CD4-positive, alpha-beta T cell (primary cell): ENCODE results near the gene MYL11. TPM values are rescaled to one million over a fixed set of nuclear protein-coding genes. Genes with fewer than 3 reads are reported as not detected.
A peak's percentile ranks its signal among the peaks of the same experiment; 100 is the strongest.

Source experiments
- ATAC-seq: fragments of 200-7000 bp; cut with Tn5 transposase; one replicate; pipeline ENCODE4 v1.10.0; 2022; ENCODE audit warnings: mild to moderate bottlenecking; ENCODE audit not compliant: poor library complexity
- CTCF ChIA-PET: fragments of 350-600 bp; sonication (Branson Sonifier 250); formaldehyde crosslinking; loops from one replicate; lab custom pipeline; 2021; ENCODE audit warnings: antibody characterized with exemption, inconsistent platforms; lab: Charles Lee
- POLR2A ChIA-PET: fragments of 350-600 bp; sonication (Branson Sonifier 250); formaldehyde crosslinking; loops from one replicate; lab custom pipeline; 2021; ENCODE audit warnings: antibody characterized with exemption, inconsistent platforms; lab: Charles Lee
- DNase-seq, 14 experiments: peaks; one replicate each; pipeline ENCODE4 v3.0.0-alpha.2; 2013 to 2020; ENCODE audit warnings: mixed read lengths in 2 of 14
- H3K27ac ChIP-seq, 2 donors: one replicate each; pipeline versions ENCODE4 v1.5.1 to v1.7.0; 2013; ENCODE audit warnings: low read length in 2 of 2, low read depth in 1 of 2, mild to moderate bottlenecking in 1 of 2
- H3K27me3 ChIP-seq, 2 experiments: 1 replicate in 1 of 2; 2 replicates in 1 of 2; pipeline versions ENCODE4 v1.6.1 to v1.7.0; 2013; ENCODE audit warnings: low read length in 2 of 2, control low read depth in 1 of 2, mild to moderate bottlenecking in 1 of 2, moderate library complexity in 1 of 2; ENCODE audit not compliant: insufficient read depth in 2 of 2, control insufficient read depth in 1 of 2
- H3K36me3 ChIP-seq: one replicate; pipeline ENCODE4 v1.6.1; 2013; ENCODE audit warnings: low read length, control low read depth; ENCODE audit not compliant: insufficient read depth
- H3K4me1 ChIP-seq: one replicate; pipeline ENCODE4 v1.6.1; 2013; ENCODE audit warnings: low read length, control low read depth; ENCODE audit not compliant: insufficient read depth
- H3K4me3 ChIP-seq: one replicate; pipeline ENCODE4 v1.5.1; 2013; ENCODE audit warnings: mild to moderate bottlenecking, low read length, moderate library complexity
- H3K9me3 ChIP-seq, 2 experiments: 1 replicate in 1 of 2; 2 replicates in 1 of 2; pipeline versions ENCODE4 v1.6.1 to v1.7.0; 2013; ENCODE audit warnings: low read length in 2 of 2, mild to moderate bottlenecking in 2 of 2, control low read depth in 1 of 2, moderate library complexity in 1 of 2; ENCODE audit not compliant: control insufficient read depth in 1 of 2, insufficient read depth in 1 of 2
- H3K27ac Mint-ChIP-seq: one replicate; pipeline ENCODE4 v1.8.0; 2020; ENCODE audit warnings: mixed read lengths
- H3K27me3 Mint-ChIP-seq: one replicate; pipeline ENCODE4 v1.8.0; 2021; ENCODE audit warnings: mixed read lengths
- H3K36me3 Mint-ChIP-seq: one replicate; pipeline ENCODE4 v1.8.0; 2021; ENCODE audit warnings: low read depth, mixed read lengths
- H3K4me1 Mint-ChIP-seq: one replicate; pipeline ENCODE4 v1.8.0; 2021; ENCODE audit warnings: low read depth, mixed read lengths
- H3K4me3 Mint-ChIP-seq: one replicate; pipeline ENCODE4 v1.8.0; 2020; ENCODE audit warnings: mild to moderate bottlenecking, mixed read lengths
- H3K9me3 Mint-ChIP-seq: one replicate; pipeline ENCODE4 v1.8.0; 2020; ENCODE audit warnings: mixed read lengths
- CTCF ChIP-seq: fragments of 200-600 bp; IDR thresholded peaks from one replicate; pipeline ENCODE4 v1.8.0; 2022; ENCODE audit warnings: antibody characterized with exemption, mild to moderate bottlenecking
- intact Hi-C, 2 experiments: fragments of 100-400 bp; cut with DNase I in 1 of 2; cut with micrococcal nuclease in 1 of 2; formaldehyde crosslinking; loops; one replicate each; pipeline versions ENCODE4 v1.15.1 to v1.9.0; 2023 to 2025; cut with DNase I, micrococcal nuclease
- total RNA-seq, 174 experiments: library from RNA in 2 of 174; stranded (reverse) in 2 of 174; gene quantifications; one replicate each; pipeline ENCODE4 v1.2.3 and lab custom pipeline; 2021 to 2026

The MYL11 gene
- total RNA-seq, 2 experiments from 2014 or later = 0.95 to 2.4 TPM

- no peak for TF ChIP-seq CTCF
- peaks cover 16% of the 10 kb centered on the region for H3K4me1 ChIP-seq
- H3K36me3 Mint-ChIP-seq = peaks cover 22% of the 10 kb centered on the region
- no peaks in the 10 kb centered on the region for H3K9me3 Mint-ChIP-seq
- peak overlapping the region; percentile 0 for H3K4me3 Mint-ChIP-seq
- peaks cover 12% of the 10 kb centered on the region for H3K36me3 ChIP-seq
- no peaks in the 10 kb centered on the region for H3K9me3 ChIP-seq
- DNase-seq (no peak), ATAC-seq (no peak)
- no peaks in the 10 kb centered on the region for H3K27me3 Mint-ChIP-seq
- H3K4me1 Mint-ChIP-seq = peaks cover 21% of the 10 kb centered on the region
- H3K27ac ChIP-seq = no peak overlapping the region
- intact Hi-C loops = loop anchor here in 1 of 2 experiments (10.0 kb wide), 2 partner anchors 321 to 351 kb away; partner anchors contain the start of genes ALDOA, TBX6 and YPEL3
- ChIA-PET POLR2A (interaction anchor here (1.1 to 4.9 kb wide), 5 partner anchors 9 to 351 kb away, joined by 5 to 119 read pairs (median 6); partner anchors contain the start of genes ALDOA, DCTPP1 and ZNF771), CTCF (interaction anchor here (0.6 to 1.9 kb wide), 3 partner anchors 11 to 384 kb away, joined by 3 to 5 read pairs (median 3); partner anchors contain the start of gene DCTPP1)
- H3K4me3 ChIP-seq = no peak overlapping the region
- H3K27me3 ChIP-seq = no peaks in the 10 kb centered on the region
- H3K27ac Mint-ChIP-seq = no peak overlapping the region
Observed at GRCh38 chr16:30416047-30416603, 41.5 kb downstream of the MYL11 start.

- Histone ChIP-seq H3K27ac (peak overlapping the region in 1 of 2 donors; percentile 73), H3K36me3 (peaks cover 7% of the 10 kb centered on the region), H3K9me3 (no peaks in the 10 kb centered on the region), H3K4me1 (peaks cover 16% of the 10 kb centered on the region), H3K4me3 (peak overlapping the region; percentile 53), H3K27me3 (no peaks in the 10 kb centered on the region)
- no peaks in the 10 kb centered on the region for H3K27me3 Mint-ChIP-seq
- intact Hi-C loops = loop anchor here in 1 of 2 experiments (1.0 to 10.0 kb wide), 3 partner anchors 294 to 352 kb away; partner anchors contain the start of genes ALDOA, MAPK3, TBX6 and YPEL3
- POLR2A ChIA-PET = interaction anchor here (0.6 to 4.9 kb wide), 57 partner anchors 9 to 701 kb away, joined by 3 to 119 read pairs (median 6); partner anchors contain the start of genes ALDOA, CD2BP2, CORO1A and DCTPP1
- ATAC-seq (no peak), DNase-seq (no peak)
- no peaks in the 10 kb centered on the region for H3K9me3 Mint-ChIP-seq
- CTCF ChIA-PET = interaction anchor here (0.9 to 2.3 kb wide), 8 partner anchors 8 to 274 kb away, joined by 3 to 13 read pairs (median 6); partner anchors contain the start of genes DCTPP1 and ZNF771
- peaks cover 21% of the 10 kb centered on the region for H3K4me1 Mint-ChIP-seq
- no peak for TF ChIP-seq CTCF
- peaks cover 27% of the 10 kb centered on the region for H3K36me3 Mint-ChIP-seq
- peak overlapping the region; percentile 80 for H3K4me3 Mint-ChIP-seq
- peak overlapping the region; percentile 85 for H3K27ac Mint-ChIP-seq
Observed at GRCh38 chr16:30416624-30417528, 42.3 kb downstream of the MYL11 start.
